Spinal cord (tissue), 10 donors: Measurements from ENCODE around the gene CCL11. TPM values are rescaled to one million over a fixed set of nuclear protein-coding genes. Genes with fewer than 3 reads are reported as not detected.

Source experiments
- DNase-seq, 6 donors: peaks; one replicate each; pipeline versions ENCODE4 v3.0.0 to v3.0.0-alpha.2; 2013 to 2015; ENCODE audit warnings: low spot score in 6 of 6, low read depth in 4 of 6
- H3K27ac ChIP-seq: one replicate; pipeline ENCODE4 v1.5.1; 2013; ENCODE audit warnings: low read depth, low read length, control low read depth
- H3K27me3 ChIP-seq: one replicate; pipeline ENCODE4 v1.6.1; 2013; ENCODE audit warnings: low read length; ENCODE audit not compliant: control insufficient read depth, insufficient read depth
- H3K36me3 ChIP-seq: one replicate; pipeline ENCODE4 v1.6.1; 2013; ENCODE audit warnings: low read length; ENCODE audit not compliant: control insufficient read depth, insufficient read depth
- H3K4me1 ChIP-seq: one replicate; pipeline ENCODE4 v1.6.1; 2013; ENCODE audit warnings: low read length; ENCODE audit not compliant: control insufficient read depth, insufficient read depth
- H3K4me3 ChIP-seq: one replicate; pipeline ENCODE4 v1.5.1; 2013; ENCODE audit warnings: low read depth, low read length, control low read depth
- H3K9me3 ChIP-seq: one replicate; pipeline ENCODE4 v1.6.1; 2013; ENCODE audit warnings: low read length; ENCODE audit not compliant: control insufficient read depth, insufficient read depth
- WGBS: methylation state at CpG from one replicate; pipeline ENCODE4 v1.1.5; 2013; ENCODE audit warnings: missing lambda C conversion rate; ENCODE audit not compliant: insufficient coverage; 5-methylcytosine and 5-hydroxymethylcytosine counted together
- polyA plus RNA-seq, 2 donors: library from polyadenylated mRNA; unstranded; fragments of 120-200 nt; gene quantifications; one replicate each; pipeline ENCODE4 v1.2.1, GENCODE V29; 2013; ENCODE audit not compliant: insufficient read length in 2 of 2
- total RNA-seq, 2 donors: library from RNA; depleted of rRNA in 1 of 2; stranded (reverse); fragments of 120-200 nt in 1 of 2; fragments of >200 nt in 1 of 2; gene quantifications; one replicate each; pipeline versions ENCODE4 v1.2.3 to v1.2.4, GENCODE V29; 2013 to 2014
- donor health status: healthy.

CCL11 gene
- total and polyA plus RNA-seq, 4 donors, result not detected

DNA sequence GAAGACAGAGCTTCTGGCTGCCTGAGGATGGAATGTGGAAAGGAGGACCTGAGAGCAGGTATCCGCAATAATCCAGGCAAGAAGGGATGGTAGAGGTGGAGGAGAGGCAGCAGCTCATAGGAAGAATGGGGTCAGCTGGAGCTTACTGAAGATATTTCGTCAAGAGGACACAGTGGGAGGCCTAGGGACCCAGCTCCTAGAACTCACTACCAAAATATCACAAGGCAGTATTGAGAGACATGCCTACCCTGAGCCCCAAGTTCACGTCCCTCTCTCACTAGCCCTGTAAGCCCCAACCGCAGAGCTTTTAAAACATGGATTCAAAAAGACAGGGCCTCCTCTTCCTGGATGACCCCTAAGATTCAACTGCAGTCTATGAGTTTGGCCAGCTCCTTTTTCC, 19.5 kb downstream of the CCL11 start:
- WGBS, result 100% methylated on average over 3 of the region's 4 CpGs
- no peaks in the 10 kb centered on the region for H3K9me3 ChIP-seq

DNA sequence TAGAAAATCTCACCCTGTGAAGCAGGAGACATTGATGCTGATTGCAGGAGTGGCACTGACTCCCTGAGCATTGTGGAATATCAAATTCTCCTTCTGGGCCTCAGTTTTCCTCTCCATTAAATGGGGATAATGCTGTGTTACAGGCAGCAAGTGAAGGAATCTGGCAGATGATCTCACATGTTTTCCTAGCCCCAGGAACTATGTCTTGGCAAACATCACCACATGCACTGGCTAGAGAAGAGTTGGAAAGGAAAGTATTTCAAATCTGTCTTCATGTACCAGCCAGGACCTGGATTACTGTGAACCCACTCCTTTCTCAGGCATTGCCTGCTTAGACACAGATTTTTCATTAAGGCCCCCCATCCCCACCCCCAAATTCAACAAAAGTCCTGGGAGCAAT, 20.1 kb downstream of the CCL11 start:
- Histone ChIP-seq H3K27me3 (no peaks in the 10 kb centered on the region), H3K36me3 (no peaks in the 10 kb centered on the region), H3K9me3 (no peaks in the 10 kb centered on the region), H3K4me1 (no peaks in the 10 kb centered on the region), H3K27ac (no peak overlapping the region), H3K4me3 (no peak overlapping the region)
- DNase-seq, result no peak

More for the DNA sequence above, 19.5 kb downstream of the CCL11 start:
- no peak overlapping the region for H3K4me3 ChIP-seq
- DNase-seq, result no peak
- no peak overlapping the region for H3K27ac ChIP-seq
- no peaks in the 10 kb centered on the region for H3K27me3 ChIP-seq
- no peaks in the 10 kb centered on the region for H3K4me1 ChIP-seq
- H3K36me3 ChIP-seq, result no peaks in the 10 kb centered on the region

DNA sequence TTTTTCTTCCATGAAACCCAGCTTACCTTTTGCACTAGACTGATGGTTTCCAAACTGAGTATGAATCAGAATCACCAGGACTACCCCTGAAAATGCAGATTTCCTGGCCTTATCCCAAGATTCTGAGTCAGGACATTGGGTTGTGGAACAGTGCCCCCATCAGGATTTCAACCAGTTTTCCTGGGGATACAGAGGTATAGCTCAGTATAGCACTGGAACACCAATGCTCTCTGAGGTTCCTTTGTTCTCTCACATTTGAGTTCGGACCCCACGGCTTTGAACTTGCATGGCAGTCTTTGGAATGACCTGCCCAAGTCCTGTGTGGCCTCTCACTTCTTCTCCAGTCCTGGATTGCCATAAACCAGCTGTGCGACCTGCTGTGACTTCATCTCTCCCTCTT, 20.9 kb downstream of the CCL11 start:
- DNase-seq, result peak in 4 of 6 donors; percentile 2 to 42 (median 5)
- H3K36me3 ChIP-seq, result no peaks in the 10 kb centered on the region
- no peak overlapping the region for H3K27ac ChIP-seq
- H3K27me3 ChIP-seq, result no peaks in the 10 kb centered on the region
- H3K9me3 ChIP-seq, result no peaks in the 10 kb centered on the region
- WGBS, result 61% methylated on average over 2 of the region's 3 CpGs
- H3K4me3 ChIP-seq, result no peak overlapping the region
- H3K4me1 ChIP-seq, result no peaks in the 10 kb centered on the region

DNA sequence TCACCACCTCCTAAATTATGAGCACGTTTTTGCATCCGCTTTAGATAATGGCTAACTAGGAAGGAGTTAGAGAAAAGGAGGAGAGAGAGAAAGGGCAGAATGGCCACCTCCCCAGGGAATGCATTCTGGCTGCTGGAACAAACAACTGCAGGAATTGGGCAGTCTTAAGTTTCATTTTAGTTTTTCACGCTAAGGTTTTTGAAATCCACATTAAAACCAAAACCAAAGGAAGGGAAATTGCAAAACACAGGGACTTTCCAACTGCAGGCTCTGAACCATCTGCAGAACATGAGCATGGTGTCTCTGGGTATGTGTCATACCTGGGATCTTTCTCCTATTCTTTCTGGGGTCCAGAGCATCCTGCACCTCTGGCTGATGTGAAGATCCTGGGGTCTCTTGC, 21.6 kb downstream of the CCL11 start:
- no peak for DNase-seq
- no peaks in the 10 kb centered on the region for H3K9me3 ChIP-seq
- H3K27me3 ChIP-seq, result no peaks in the 10 kb centered on the region
- H3K27ac ChIP-seq, result no peak overlapping the region
- H3K4me1 ChIP-seq, result no peaks in the 10 kb centered on the region
- H3K4me3 ChIP-seq, result no peak overlapping the region
- 80% methylated on average over 3 of the region's 3 CpGs for WGBS
- H3K36me3 ChIP-seq, result no peaks in the 10 kb centered on the region

DNA sequence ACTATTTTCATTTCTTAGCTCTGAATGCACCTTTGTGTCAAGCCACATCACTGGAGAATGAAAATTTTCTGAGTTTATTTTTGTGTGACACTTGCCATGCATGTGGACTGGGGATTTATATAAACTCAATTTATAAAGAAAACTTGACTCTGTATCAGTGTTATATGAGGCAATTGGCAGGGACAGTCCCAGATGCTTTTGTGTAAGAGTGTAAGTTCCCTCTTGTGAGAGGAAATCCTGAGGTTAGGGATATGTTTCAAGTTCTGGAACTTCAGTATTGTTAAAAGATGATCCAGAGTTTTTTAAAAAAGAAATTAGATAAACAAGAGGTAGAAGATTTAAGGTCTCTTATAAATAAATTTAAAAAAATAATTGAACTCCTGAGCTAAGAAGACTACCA, 22.8 kb downstream of the CCL11 start:
- Histone ChIP-seq H3K4me3 (no peak overlapping the region), H3K9me3 (no peaks in the 10 kb centered on the region), H3K27me3 (no peaks in the 10 kb centered on the region), H3K36me3 (no peaks in the 10 kb centered on the region), H3K27ac (no peak overlapping the region), H3K4me1 (no peaks in the 10 kb centered on the region)
- no peak for DNase-seq

DNA sequence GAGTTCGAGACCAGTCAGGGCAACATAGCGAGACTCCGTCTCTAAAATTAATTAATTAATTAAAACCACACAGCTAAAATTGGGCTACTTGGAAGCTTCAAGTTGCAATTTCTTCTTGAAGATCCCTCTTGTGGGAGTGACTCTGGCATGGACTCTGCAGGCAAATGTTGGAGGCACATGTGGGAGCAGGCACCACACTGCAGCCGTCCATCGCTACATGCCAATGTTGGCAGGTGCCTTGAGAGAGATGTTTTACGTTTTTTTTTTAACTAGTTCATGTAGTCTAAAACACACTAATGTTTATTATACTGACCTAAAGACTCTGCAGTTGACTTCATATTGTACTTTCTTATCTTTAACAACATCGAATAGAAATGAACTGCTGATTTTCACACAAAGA, 25.7 kb downstream of the CCL11 start:
- no peaks in the 10 kb centered on the region for H3K36me3 ChIP-seq
- 100% methylated on average over 1 of the region's 7 CpGs for WGBS
- no peak for DNase-seq
- H3K27me3 ChIP-seq, result no peaks in the 10 kb centered on the region
- no peak overlapping the region for H3K4me3 ChIP-seq
- H3K27ac ChIP-seq, result no peak overlapping the region
- no peaks in the 10 kb centered on the region for H3K4me1 ChIP-seq
- no peaks in the 10 kb centered on the region for H3K9me3 ChIP-seq

DNA sequence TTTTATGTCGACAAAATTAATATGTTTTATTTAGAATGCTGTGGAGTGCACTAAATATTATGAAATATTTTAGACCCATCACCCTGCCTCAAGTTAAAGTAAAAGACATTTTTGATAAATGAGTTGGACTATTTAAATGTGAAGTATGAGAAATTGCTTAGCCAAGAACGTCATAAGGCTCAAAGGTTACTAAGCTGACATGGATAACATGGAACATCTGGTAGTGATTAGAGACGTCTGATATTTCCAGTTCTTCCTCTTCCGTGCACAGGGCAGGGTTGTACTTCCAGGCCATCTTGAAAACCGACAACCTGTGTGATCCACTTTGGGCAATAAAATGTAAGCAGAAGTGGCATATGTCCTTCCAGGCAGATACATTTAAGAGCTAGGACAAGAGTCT, 26.5 kb downstream of the CCL11 start:
- Histone ChIP-seq H3K4me3 (no peak overlapping the region), H3K27ac (no peak overlapping the region), H3K4me1 (no peaks in the 10 kb centered on the region), H3K27me3 (no peaks in the 10 kb centered on the region), H3K9me3 (no peaks in the 10 kb centered on the region), H3K36me3 (no peaks in the 10 kb centered on the region)
- 52% methylated on average over 2 of the region's 5 CpGs for WGBS
- no peak for DNase-seq

DNA sequence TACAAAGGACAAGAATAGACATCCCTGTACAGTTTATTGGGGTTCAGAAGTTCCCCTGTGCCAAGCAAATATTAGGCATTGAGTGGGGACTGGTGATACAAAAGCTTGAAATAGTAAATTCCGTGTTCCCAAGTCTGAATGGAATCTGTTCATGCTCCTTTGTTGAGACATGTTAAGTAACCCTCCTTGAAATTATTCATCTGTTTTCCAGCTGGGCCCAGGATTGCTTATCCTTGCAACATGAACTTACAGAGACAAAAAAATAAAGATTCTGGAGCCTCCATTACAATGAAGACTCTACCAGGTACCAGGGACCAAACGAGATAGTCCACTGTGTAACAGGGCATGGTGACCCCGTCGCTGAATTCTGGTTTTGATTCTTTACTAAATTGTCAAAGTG, 27.6 kb downstream of the CCL11 start:
- no peaks in the 10 kb centered on the region for H3K4me1 ChIP-seq
- H3K9me3 ChIP-seq, result no peaks in the 10 kb centered on the region
- WGBS, result 60% methylated on average over 1 of the region's 4 CpGs
- H3K4me3 ChIP-seq, result no peak overlapping the region
- H3K27me3 ChIP-seq, result no peaks in the 10 kb centered on the region
- H3K27ac ChIP-seq, result no peak overlapping the region
- no peaks in the 10 kb centered on the region for H3K36me3 ChIP-seq
- DNase-seq, result no peak

DNA sequence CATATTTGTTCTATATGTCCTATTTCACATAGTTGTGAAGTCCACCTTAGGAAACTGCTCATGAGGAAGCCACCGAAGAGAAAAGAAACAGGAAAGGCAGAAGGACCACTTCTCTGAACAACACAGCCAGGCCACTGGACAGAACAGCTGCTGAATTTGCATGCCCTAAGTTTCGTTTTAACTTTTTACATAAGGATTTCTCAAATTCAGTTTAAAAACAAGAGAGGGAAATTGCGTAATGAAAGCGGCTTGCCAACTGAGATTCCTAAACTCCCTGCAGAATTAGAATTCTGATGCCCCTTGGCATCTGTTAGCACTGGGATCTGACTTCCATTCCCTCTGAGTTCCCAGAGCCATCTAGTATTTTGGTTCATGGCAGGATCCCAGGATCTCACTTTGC, 28.7 kb downstream of the CCL11 start:
- WGBS, result 84% methylated on average over 4 of the region's 4 CpGs
- H3K9me3 ChIP-seq, result no peaks in the 10 kb centered on the region
- H3K4me3 ChIP-seq, result no peak overlapping the region
- H3K36me3 ChIP-seq, result no peaks in the 10 kb centered on the region
- no peaks in the 10 kb centered on the region for H3K27me3 ChIP-seq
- H3K4me1 ChIP-seq, result peaks cover 2% of the 10 kb centered on the region
- DNase-seq, result no peak
- no peak overlapping the region for H3K27ac ChIP-seq

DNA sequence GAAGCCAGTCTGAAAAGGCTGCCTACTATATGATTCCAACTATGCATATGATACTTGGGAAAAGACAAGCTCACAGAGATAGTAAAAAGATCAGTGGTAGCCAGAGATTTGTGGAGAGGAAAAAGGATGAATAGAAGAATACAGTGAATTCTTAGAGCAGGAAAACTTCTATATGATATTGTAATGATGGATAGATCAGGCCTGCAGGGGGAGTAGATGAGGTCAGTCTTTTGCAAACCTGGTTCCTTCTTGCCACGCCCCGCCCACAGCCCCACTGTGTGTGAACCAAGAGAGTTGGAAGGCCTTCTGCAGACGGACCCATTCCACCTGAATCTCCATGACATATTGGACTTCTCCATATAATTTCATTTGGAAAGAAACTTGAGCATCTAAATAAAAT, 32.9 kb downstream of the CCL11 start:
- no peaks in the 10 kb centered on the region for H3K9me3 ChIP-seq
- H3K36me3 ChIP-seq, result no peaks in the 10 kb centered on the region
- peaks cover 4% of the 10 kb centered on the region for H3K4me1 ChIP-seq
- DNase-seq, result no peak
- no peaks in the 10 kb centered on the region for H3K27me3 ChIP-seq
- no peak overlapping the region for H3K4me3 ChIP-seq
- no peak overlapping the region for H3K27ac ChIP-seq
- no CpG with 5 or more reads among the region's 3 CpGs for WGBS
